ENCODE measurements around the gene CLINT1.

DNA sequence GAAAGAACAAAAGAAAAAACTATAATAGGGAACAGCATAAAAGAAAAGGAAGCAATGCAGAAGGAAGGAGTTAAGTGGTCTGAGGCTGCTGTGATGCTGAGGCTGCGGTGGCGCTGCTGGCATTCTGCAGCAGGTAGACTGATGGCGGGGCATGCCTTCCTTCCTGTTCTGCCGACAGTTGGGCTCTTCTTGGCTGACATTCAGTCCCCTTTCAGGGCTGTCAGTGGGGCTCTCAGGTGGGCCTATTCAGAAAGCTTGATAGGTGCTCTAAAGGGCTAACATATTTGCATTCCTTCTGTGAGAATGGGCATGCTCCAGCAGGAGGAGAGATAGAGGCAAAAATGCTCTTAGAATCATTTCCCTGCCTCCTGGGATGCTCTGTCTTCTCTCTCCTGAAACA is 5.1 kb upstream of the CLINT1 start:
- TF ChIP-seq CTCF (IDR thresholded peaks at IDR 0.05) = no peak
- TF ChIP-seq POLR2A (IDR thresholded peaks at IDR 0.05) = no peak
